Osteocyte (in vitro differentiated cells): Measurements from ENCODE around the gene HECTD3. TPM values are rescaled to one million over a fixed set of nuclear protein-coding genes. Genes with fewer than 3 reads are reported as not detected.

Source experiments
- DNase-seq: peaks from one replicate; pipeline ENCODE4 v3.0.0; 2021; ENCODE audit warnings: mixed read lengths; ENCODE audit not compliant: unreplicated experiment; ENCODE audit errors: extremely low spot score
- H3K27ac Mint-ChIP-seq: one replicate; pipeline ENCODE4 v1.8.0; 2021; ENCODE audit warnings: mild to moderate bottlenecking, mixed read lengths; ENCODE audit not compliant: unreplicated experiment
- H3K27me3 Mint-ChIP-seq: one replicate; pipeline ENCODE4 v1.8.0; 2021; ENCODE audit warnings: mixed read lengths; ENCODE audit not compliant: unreplicated experiment
- H3K36me3 Mint-ChIP-seq: one replicate; pipeline ENCODE4 v1.8.0; 2021; ENCODE audit warnings: mixed read lengths; ENCODE audit not compliant: unreplicated experiment
- H3K4me1 Mint-ChIP-seq: one replicate; pipeline ENCODE4 v1.8.0; 2021; ENCODE audit warnings: mixed read lengths; ENCODE audit not compliant: unreplicated experiment
- H3K4me3 Mint-ChIP-seq: one replicate; pipeline ENCODE4 v1.8.0; 2021; ENCODE audit warnings: mild to moderate bottlenecking, moderate library complexity, mixed read lengths; ENCODE audit not compliant: unreplicated experiment
- H3K9me3 Mint-ChIP-seq: one replicate; pipeline ENCODE4 v1.8.0; 2021; ENCODE audit warnings: mixed read lengths; ENCODE audit not compliant: unreplicated experiment
- total RNA-seq: library from RNA; stranded (reverse); gene quantifications from 2 replicates; pipeline ENCODE4 v1.2.1, GENCODE V29; 2021
- TF ChIP-seq, protein P1 (sequence below): fragments of 200-600 bp; sonication (generic); IDR thresholded peaks from 2 replicates; pipeline ENCODE4 v1.5.0; 2021; ENCODE audit warnings: antibody characterized with exemption, mild to moderate bottlenecking, moderate library complexity

Gene HECTD3
- total RNA-seq, 1 donor from 2014 or later: 49.4 TPM

DNA sequence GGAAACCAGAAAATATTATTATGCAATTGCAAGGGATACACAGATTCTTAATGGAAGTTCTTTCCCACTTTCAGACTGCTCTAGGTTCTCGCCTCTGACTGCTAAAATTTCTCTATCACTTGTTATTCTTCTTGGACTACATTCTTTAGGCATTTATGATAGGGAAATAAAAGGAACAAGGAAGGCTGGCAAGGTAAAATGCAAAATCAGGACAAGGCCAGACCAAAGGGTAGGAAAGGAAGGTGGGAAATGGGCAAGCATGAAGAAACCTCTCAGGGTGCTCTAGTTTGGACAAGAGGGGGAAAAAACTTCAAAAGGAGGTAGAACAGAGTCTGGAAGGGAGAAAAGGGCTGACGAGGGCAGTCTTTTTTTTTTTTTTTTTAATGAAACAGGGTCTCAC lies 27.1 kb upstream of the HECTD3 start:
- peak; percentile 0 for DNase-seq
- no peaks in the 10 kb centered on the region for H3K9me3 Mint-ChIP-seq
- no peaks in the 10 kb centered on the region for H3K4me1 Mint-ChIP-seq
- TF ChIP-seq, protein P1, sequence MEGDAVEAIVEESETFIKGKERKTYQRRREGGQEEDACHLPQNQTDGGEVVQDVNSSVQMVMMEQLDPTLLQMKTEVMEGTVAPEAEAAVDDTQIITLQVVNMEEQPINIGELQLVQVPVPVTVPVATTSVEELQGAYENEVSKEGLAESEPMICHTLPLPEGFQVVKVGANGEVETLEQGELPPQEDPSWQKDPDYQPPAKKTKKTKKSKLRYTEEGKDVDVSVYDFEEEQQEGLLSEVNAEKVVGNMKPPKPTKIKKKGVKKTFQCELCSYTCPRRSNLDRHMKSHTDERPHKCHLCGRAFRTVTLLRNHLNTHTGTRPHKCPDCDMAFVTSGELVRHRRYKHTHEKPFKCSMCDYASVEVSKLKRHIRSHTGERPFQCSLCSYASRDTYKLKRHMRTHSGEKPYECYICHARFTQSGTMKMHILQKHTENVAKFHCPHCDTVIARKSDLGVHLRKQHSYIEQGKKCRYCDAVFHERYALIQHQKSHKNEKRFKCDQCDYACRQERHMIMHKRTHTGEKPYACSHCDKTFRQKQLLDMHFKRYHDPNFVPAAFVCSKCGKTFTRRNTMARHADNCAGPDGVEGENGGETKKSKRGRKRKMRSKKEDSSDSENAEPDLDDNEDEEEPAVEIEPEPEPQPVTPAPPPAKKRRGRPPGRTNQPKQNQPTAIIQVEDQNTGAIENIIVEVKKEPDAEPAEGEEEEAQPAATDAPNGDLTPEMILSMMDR: no peak
- peaks cover 9% of the 10 kb centered on the region for H3K27me3 Mint-ChIP-seq
- H3K27ac Mint-ChIP-seq: no peak overlapping the region
- no peaks in the 10 kb centered on the region for H3K36me3 Mint-ChIP-seq
- no peak overlapping the region for H3K4me3 Mint-ChIP-seq

DNA sequence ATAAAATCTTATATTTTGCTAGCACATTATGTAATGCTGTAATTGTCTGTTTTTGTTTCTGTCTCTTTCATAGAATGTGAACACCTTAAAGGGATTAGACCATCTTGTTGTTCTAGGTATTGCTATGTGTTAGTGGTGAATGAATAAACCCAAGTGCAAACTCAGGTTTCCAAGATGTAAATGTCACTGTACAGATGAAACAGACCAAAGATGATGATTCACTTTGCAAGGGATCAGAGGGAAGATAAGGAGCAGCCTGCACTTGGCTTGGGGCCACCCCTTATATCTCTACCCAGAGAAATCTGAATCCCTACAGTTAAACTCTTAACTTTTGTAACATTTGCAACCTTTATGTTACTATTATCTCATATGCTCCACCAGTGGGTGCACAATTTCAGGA lies 26.3 kb upstream of the HECTD3 start:
- H3K36me3 Mint-ChIP-seq: no peaks in the 10 kb centered on the region
- no peak overlapping the region for H3K4me3 Mint-ChIP-seq
- H3K4me1 Mint-ChIP-seq: no peaks in the 10 kb centered on the region
- DNase-seq: no peak
- no peak overlapping the region for H3K27ac Mint-ChIP-seq
- no peaks in the 10 kb centered on the region for H3K9me3 Mint-ChIP-seq
- peaks cover 8% of the 10 kb centered on the region for H3K27me3 Mint-ChIP-seq
- TF ChIP-seq, protein P1: no peak

DNA sequence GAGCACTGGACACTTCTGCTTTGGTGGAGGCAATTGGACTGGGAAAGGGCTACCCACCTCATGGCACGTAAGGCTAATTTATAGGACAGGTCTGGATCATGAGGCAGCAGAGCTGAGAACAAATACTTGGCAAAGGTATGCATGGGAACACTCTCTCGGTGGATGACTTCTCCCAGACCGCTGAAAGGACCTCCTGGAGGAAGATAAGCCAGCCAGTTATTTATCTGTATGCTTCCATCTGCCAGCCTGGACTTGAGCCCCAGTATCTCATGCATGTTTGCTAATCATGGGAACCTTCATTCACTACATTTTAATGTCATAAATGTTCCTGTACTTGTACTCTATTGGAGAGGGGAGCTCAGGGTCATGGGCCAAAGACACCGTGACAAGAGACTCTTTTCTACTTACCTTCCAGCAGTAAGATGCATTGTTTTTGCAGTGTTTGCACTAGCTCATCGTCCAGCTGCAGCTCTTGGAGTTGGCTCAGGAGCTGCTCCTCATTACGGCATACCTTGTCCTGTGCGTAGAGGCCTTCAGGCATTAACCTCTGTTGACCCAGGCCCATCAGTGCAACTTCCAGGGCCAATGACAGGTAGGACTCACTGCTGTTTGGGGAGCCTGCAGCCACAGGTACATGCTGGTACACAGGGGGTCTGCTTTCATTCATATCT lies 24.6 kb upstream of the HECTD3 start:
- DNase-seq: peak; percentile 64
- Mint-ChIP-seq H3K9me3 (no peaks in the 10 kb centered on the region), H3K4me3 (no peak overlapping the region), H3K27ac (no peak overlapping the region), H3K27me3 (peaks cover 4% of the 10 kb centered on the region), H3K4me1 (no peaks in the 10 kb centered on the region), H3K36me3 (no peaks in the 10 kb centered on the region)
- TF ChIP-seq, protein P1: no peak

DNA sequence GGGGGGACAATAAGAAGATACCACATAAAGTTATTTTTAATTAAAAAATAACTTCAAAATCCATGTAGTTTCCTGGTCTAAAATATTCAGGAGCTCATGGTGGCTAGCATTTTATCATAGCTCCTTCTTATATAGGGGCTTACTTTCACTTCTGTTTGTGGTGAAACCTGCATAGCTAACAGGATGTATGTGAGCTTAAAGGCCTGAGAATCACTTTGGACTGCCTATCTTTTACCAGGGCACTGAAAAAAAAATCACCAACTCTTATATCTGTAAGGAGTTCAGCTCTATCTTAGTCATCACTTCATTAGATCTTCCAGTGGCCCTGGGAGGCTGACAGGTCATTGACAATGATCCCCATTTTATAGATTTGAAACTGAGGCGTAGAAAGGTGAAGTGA lies 22.2 kb upstream of the HECTD3 start:
- Mint-ChIP-seq H3K36me3 (no peaks in the 10 kb centered on the region), H3K4me1 (no peaks in the 10 kb centered on the region), H3K9me3 (no peaks in the 10 kb centered on the region), H3K27ac (no peak overlapping the region), H3K4me3 (no peak overlapping the region), H3K27me3 (peaks cover 19% of the 10 kb centered on the region)
- TF ChIP-seq, protein P1: no peak
- DNase-seq: peak; percentile 0

DNA sequence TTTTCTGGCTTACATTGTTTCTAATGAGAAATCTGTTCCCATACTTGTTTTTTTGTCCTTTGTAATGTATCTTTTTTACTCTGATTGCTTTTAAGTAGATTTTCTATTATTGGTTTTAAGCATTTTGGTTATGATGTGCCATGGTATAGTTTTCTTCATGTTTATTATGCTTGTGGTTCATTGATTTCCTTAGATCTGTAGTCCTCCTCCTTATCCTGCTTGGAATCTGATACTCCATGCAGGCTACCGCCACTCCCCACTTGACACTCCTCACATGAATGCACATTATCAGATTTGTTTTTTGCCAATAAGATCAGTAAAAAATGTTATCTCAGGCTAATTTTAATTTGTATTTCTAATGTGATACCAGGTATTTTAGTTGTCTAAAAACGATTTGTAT lies 21.7 kb upstream of the HECTD3 start:
- Mint-ChIP-seq H3K36me3 (no peaks in the 10 kb centered on the region), H3K9me3 (no peaks in the 10 kb centered on the region)
- TF ChIP-seq, protein P1: no peak

More for the DNA sequence above, 21.7 kb upstream of the HECTD3 start:
- Mint-ChIP-seq H3K27ac (no peak overlapping the region), H3K4me3 (no peak overlapping the region), H3K4me1 (no peaks in the 10 kb centered on the region), H3K27me3 (peaks cover 15% of the 10 kb centered on the region)
- no peak for DNase-seq
